Tibial nerve (tissue), 4 donors: ENCODE results near the gene ADRA2B.

Source experiments
- CTCF ChIP-seq, 5 experiments: fragments of 200-600 bp in 3 of 5; fragments of 450-650 bp in 2 of 5; sonication (generic) in 3 of 5; IDR thresholded peaks; one replicate each; pipeline ENCODE4 v1.5.1; 2016 to 2019; ENCODE audit warnings: antibody characterized with exemption in 5 of 5, mild to moderate bottlenecking in 3 of 5, moderate library complexity in 2 of 5
- EP300 ChIP-seq, 2 donors: sonication (generic); formaldehyde crosslinking; IDR thresholded peaks; one replicate each; pipeline ENCODE4 v1.6.1; 2017; ENCODE audit warnings: antibody characterized with exemption in 2 of 2, mild to moderate bottlenecking in 1 of 2

- TF ChIP-seq CTCF (IDR thresholded peaks at IDR 0.05) (no peak), EP300 (IDR thresholded peaks at IDR 0.05) (no peak)
Measured at GRCh38 chr2:96092951-96093350, 23.4 kb downstream of the ADRA2B start.
